CD4-positive, alpha-beta T cell treated with Interleukin-6 at 100 ng/mL for 8 hours (primary cell): ENCODE results near the gene MAML3.
"Not testable (repeated sequence)": the region's sequence is repeated elsewhere in the genome, so short reads cannot be mapped to it uniquely, and the experiment has no call there.

Experiments
- DNase-seq: peaks from one replicate; pipeline ENCODE4 v3.0.0-alpha.2; 2020; ENCODE audit warnings: mixed read lengths, low spot score

MAML3 gene

GRCh38 chr4:139961344-139961946 lies 192.5 kb downstream of the MAML3 start:
- no peak for DNase-seq

- DNase-seq: no peak
Observed at GRCh38 chr4:139959396-139959795, 194.6 kb downstream of the MAML3 start.

GRCh38 chr4:139958739-139959098 lies 195.3 kb downstream of the MAML3 start:
- no peak for DNase-seq

GRCh38 chr4:139957986-139958738 lies 195.8 kb downstream of the MAML3 start:
- no peak for DNase-seq

GRCh38 chr4:139957065-139957464 lies 196.9 kb downstream of the MAML3 start:
- DNase-seq: no peak

GRCh38 chr4:139956507-139957017 lies 197.4 kb downstream of the MAML3 start:
- DNase-seq: no peak

GRCh38 chr4:139955600-139955999 lies 198.4 kb downstream of the MAML3 start:
- DNase-seq: no peak

GRCh38 chr4:139954512-139954911 lies 199.5 kb downstream of the MAML3 start:
- no peak for DNase-seq

- no peak for DNase-seq
Observed at GRCh38 chr4:139951021-139951420, 203.0 kb downstream of the MAML3 start.

GRCh38 chr4:139950568-139950967 lies 203.4 kb downstream of the MAML3 start:
- DNase-seq: no peak

- not testable (repeated sequence) for DNase-seq
Observed at GRCh38 chr4:139944916-139945315, 209.1 kb downstream of the MAML3 start.

GRCh38 chr4:139943277-139943676 lies 210.7 kb downstream of the MAML3 start:
- no peak for DNase-seq

- DNase-seq: no peak
Observed at GRCh38 chr4:139942241-139942640, 211.7 kb downstream of the MAML3 start.

GRCh38 chr4:139940600-139940999 lies 213.4 kb downstream of the MAML3 start:
- DNase-seq: no peak

- DNase-seq: no peak
Observed at GRCh38 chr4:139938414-139938813, 215.6 kb downstream of the MAML3 start.

GRCh38 chr4:139935911-139936310 lies 218.1 kb downstream of the MAML3 start:
- no peak for DNase-seq

- DNase-seq: no peak
Observed at GRCh38 chr4:139934708-139935195, 219.2 kb downstream of the MAML3 start.

- DNase-seq: no peak
Observed at GRCh38 chr4:139934057-139934707, 219.8 kb downstream of the MAML3 start.

- DNase-seq: no peak
Observed at GRCh38 chr4:139933541-139933940, 220.4 kb downstream of the MAML3 start.

- no peak for DNase-seq
Observed at GRCh38 chr4:139933104-139933503, 220.9 kb downstream of the MAML3 start.

GRCh38 chr4:139924782-139925181 lies 229.2 kb downstream of the MAML3 start:
- DNase-seq: no peak

GRCh38 chr4:139922406-139923024 lies 231.5 kb downstream of the MAML3 start:
- DNase-seq: no peak
